Measurements from ENCODE around the gene HOXC12. TPM values are rescaled to one million over a fixed set of nuclear protein-coding genes. Genes with fewer than 3 reads are reported as not detected.

Gene HOXC12
- total RNA-seq, 2 experiments from 2014 or later: not detected

GRCh38 chr12:53956251-53956887 lies 1.7 kb downstream of the HOXC12 start:
- TF ChIP-seq, protein P1, sequence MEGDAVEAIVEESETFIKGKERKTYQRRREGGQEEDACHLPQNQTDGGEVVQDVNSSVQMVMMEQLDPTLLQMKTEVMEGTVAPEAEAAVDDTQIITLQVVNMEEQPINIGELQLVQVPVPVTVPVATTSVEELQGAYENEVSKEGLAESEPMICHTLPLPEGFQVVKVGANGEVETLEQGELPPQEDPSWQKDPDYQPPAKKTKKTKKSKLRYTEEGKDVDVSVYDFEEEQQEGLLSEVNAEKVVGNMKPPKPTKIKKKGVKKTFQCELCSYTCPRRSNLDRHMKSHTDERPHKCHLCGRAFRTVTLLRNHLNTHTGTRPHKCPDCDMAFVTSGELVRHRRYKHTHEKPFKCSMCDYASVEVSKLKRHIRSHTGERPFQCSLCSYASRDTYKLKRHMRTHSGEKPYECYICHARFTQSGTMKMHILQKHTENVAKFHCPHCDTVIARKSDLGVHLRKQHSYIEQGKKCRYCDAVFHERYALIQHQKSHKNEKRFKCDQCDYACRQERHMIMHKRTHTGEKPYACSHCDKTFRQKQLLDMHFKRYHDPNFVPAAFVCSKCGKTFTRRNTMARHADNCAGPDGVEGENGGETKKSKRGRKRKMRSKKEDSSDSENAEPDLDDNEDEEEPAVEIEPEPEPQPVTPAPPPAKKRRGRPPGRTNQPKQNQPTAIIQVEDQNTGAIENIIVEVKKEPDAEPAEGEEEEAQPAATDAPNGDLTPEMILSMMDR (IDR thresholded peaks at IDR 0.05): no peak
- intact Hi-C loops (cut with micrococcal nuclease): loop anchor here (5.0 kb wide), 1 partner anchor 36 kb away; no protein-coding TSS in a partner anchor
- ChIA-PET POLR2A (no interaction called here), CTCF (interaction anchor here (0.9 to 1.3 kb wide), 2 partner anchors 32 to 245 kb away, joined by 3 to 4 read pairs; no protein-coding TSS in a partner anchor)
- Mint-ChIP-seq H3K4me3 (no peak overlapping the region), H3K27ac (no peak overlapping the region), H3K36me3 (ENCODE audit: low read depth) (no peaks in the 10 kb centered on the region), H3K4me1 (ENCODE audit: low read depth) (peaks cover 21% of the 10 kb centered on the region), H3K27me3 (peaks cover 87% of the 10 kb centered on the region), H3K9me3 (no peaks in the 10 kb centered on the region)
- DNase-seq (no peak), ATAC-seq (peak; percentile 34)

DNA sequence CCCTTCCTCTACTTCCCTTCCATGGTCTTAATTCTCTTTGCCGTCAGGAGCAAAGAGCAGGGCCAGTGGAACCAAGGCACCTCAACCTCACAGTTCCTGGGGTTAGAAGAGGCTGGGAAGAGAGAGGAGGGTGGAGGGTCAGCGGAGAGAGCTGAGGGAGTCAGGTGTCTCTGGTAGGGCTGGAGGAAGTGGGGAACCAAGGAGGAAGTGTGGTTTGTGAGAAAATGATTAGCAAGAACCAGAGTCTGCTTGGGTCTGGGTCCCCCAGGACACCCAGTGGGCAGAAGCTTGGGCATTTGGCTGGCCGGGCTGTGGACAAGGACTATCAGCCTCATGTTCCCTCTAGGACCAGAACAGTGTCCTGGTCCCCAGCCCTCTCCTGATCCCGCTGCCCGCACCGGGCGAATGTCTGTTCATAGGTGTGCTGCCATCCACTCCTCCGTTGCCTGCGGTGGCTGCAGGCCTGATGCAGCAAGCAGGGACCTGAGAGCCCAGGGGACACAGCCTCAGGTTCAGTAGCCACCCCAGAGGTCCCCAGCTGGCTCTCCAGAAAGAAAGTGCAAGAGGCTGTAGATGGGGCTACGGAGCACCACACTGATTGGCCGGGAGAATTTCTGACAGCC lies 2.3 kb downstream of the HOXC12 start:
- intact Hi-C loops (cut with micrococcal nuclease): loop anchor here (5.0 kb wide), 1 partner anchor 35 kb away; no protein-coding TSS in a partner anchor
- H3K27ac Mint-ChIP-seq: no peak overlapping the region
- TF ChIP-seq, protein P1 (IDR thresholded peaks at IDR 0.05): no peak
- no peaks in the 10 kb centered on the region for H3K36me3 Mint-ChIP-seq (ENCODE audit: low read depth)
- peaks cover 17% of the 10 kb centered on the region for H3K4me1 Mint-ChIP-seq (ENCODE audit: low read depth)
- H3K9me3 Mint-ChIP-seq: no peaks in the 10 kb centered on the region
- ChIA-PET POLR2A (no interaction called here), CTCF (interaction anchor here (0.9 to 1.3 kb wide), 2 partner anchors 33 to 244 kb away, joined by 3 to 4 read pairs; no protein-coding TSS in a partner anchor)
- DNase-seq: no peak
- ATAC-seq: no peak
- H3K4me3 Mint-ChIP-seq: no peak overlapping the region
- peaks cover 86% of the 10 kb centered on the region for H3K27me3 Mint-ChIP-seq

DNA sequence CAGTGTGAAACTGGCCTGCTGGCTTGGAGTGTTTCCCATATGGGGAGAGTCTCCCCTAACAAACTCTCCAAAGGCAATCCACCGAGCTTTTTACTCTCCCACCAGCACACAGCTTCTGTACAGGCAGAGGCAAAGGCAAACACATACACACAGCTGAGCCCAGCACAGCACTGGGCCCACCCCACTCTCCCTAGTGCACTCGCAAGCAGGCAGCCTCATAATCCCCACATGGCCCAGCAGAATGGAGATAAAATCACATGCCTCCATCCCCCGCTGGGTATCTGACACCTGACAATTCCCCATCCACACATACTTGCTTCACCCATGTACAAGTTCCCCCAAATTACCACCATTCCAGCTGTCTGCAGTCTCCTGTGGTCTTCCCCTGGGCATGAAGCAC lies 3.4 kb downstream of the HOXC12 start:
- ATAC-seq (no peak), DNase-seq (no peak)
- POLR2A ChIA-PET: interaction anchor here (0.9 kb wide), 1 partner anchor 15 kb away, joined by 4 read pairs; the partner anchor contains the start of gene HOXC11
- Mint-ChIP-seq H3K4me1 (ENCODE audit: low read depth) (peaks cover 17% of the 10 kb centered on the region), H3K36me3 (ENCODE audit: low read depth) (no peaks in the 10 kb centered on the region), H3K27me3 (peaks cover 85% of the 10 kb centered on the region), H3K27ac (no peak overlapping the region), H3K9me3 (no peaks in the 10 kb centered on the region), H3K4me3 (no peak overlapping the region)
- intact Hi-C loops (cut with micrococcal nuclease): loop anchor here (5.0 kb wide), 1 partner anchor 34 kb away; no protein-coding TSS in a partner anchor
- TF ChIP-seq, protein P1 (IDR thresholded peaks at IDR 0.05): no peak
- CTCF ChIA-PET: interaction anchor here (1.2 to 2.1 kb wide), 3 partner anchors 12 to 47 kb away, joined by 3 to 10 read pairs (median 6); partner anchors contain the start of gene HOXC10

DNA sequence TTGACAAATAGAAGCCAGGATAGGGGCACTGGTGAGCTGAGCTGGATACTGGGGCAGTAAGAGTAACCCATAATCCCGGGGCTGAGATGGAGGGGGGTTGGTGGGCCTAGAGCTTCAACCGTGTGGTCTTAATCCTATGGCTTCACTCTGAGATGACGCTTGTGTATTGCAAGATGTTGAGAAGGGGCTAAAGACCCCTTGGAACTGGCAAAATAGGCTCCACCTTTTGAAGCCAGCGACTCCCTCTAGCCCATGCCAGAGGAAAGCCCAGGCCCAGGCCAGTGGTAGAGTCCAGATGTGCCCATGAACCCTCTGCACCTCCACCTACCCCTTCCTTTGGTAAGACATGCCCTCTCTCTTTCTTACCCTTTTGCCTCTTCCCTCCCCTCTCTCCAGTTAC lies 4.6 kb downstream of the HOXC12 start:
- POLR2A ChIA-PET: no interaction called here

More for the DNA sequence above, 4.6 kb downstream of the HOXC12 start:
- H3K4me3 Mint-ChIP-seq: no peak overlapping the region
- peaks cover 2% of the 10 kb centered on the region for H3K36me3 Mint-ChIP-seq (ENCODE audit: low read depth)
- no peaks in the 10 kb centered on the region for H3K9me3 Mint-ChIP-seq
- no peak for DNase-seq
- no peak for ATAC-seq
- CTCF ChIA-PET: interaction anchor here (1.0 to 2.1 kb wide), 5 partner anchors 11 to 45 kb away, joined by 3 to 10 read pairs (median 3); partner anchors contain the start of gene HOXC10
- TF ChIP-seq, protein P1 (IDR thresholded peaks at IDR 0.05): no peak
- peaks cover 24% of the 10 kb centered on the region for H3K4me1 Mint-ChIP-seq (ENCODE audit: low read depth)
- H3K27ac Mint-ChIP-seq: no peak overlapping the region
- H3K27me3 Mint-ChIP-seq: peaks cover 84% of the 10 kb centered on the region
- intact Hi-C loops (cut with micrococcal nuclease): loop anchor here (5.0 kb wide), 1 partner anchor 33 kb away; no protein-coding TSS in a partner anchor
